ENCODE data around the gene ITGB3BP.

- TF ChIP-seq, protein P1, sequence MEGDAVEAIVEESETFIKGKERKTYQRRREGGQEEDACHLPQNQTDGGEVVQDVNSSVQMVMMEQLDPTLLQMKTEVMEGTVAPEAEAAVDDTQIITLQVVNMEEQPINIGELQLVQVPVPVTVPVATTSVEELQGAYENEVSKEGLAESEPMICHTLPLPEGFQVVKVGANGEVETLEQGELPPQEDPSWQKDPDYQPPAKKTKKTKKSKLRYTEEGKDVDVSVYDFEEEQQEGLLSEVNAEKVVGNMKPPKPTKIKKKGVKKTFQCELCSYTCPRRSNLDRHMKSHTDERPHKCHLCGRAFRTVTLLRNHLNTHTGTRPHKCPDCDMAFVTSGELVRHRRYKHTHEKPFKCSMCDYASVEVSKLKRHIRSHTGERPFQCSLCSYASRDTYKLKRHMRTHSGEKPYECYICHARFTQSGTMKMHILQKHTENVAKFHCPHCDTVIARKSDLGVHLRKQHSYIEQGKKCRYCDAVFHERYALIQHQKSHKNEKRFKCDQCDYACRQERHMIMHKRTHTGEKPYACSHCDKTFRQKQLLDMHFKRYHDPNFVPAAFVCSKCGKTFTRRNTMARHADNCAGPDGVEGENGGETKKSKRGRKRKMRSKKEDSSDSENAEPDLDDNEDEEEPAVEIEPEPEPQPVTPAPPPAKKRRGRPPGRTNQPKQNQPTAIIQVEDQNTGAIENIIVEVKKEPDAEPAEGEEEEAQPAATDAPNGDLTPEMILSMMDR (conservative IDR thresholded peaks at IDR 0.05; ENCODE audit: low read length), result no peak
- TF ChIP-seq EZH2phosphoT487 (IDR thresholded peaks at IDR 0.05; ENCODE audit: borderline replicate concordance, low read depth, low read length), result no peak
These were observed 46.0 kb upstream of the ITGB3BP start for GRCh38 chr1:63569068-63569467.

Data from OCI-LY7 (cell line).